Measurements from ENCODE around the gene FOXK2. TPM values are rescaled to one million over a fixed set of nuclear protein-coding genes. Genes with fewer than 3 reads are reported as not detected.
A peak's percentile ranks its signal among the peaks of the same experiment; 100 is the strongest.

Gene FOXK2
- total and polyA plus RNA-seq, 2 donors (not counting 1 experiment from before 2014, with no cell fraction given), result 19.7 to 62.7 TPM

DNA sequence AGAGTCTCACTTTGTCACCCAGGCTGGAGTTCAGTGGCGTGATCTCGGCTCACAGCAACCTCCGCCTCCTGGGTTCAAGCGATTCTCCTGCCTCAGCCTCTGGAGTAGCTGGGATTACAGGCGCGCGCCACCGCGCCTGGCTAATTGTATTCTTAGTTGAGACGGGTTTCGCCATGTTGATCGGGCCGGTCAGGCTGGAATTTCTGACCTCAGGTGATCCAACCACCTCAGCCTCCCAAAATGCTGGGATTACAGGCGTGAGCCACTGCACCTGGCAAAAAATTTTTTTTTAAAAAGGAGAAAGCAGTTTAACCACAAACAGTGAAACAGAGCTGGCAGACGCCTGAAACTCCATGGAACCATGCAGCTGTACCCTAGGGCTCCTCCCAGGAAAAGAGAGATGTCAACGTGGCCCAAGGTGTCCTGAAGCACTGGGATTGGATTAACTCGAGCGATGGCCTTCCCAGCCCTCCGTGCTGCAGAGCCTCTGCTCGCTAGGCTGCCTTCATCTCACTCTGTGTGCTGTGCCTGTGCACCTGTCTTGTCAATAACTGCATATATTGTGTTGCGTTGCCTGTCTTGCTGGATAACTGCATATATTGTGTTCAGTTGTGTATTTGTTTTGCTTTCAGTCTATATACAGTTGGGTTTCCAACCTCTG lies 29.6 kb upstream of the FOXK2 start:
- WGBS (ENCODE audit: insufficient coverage), result 86% methylated on average over 18 of the region's 21 CpGs
- Mint-ChIP-seq H3K4me1 (peaks cover 17% of the 10 kb centered on the region), H3K9me3 (ENCODE audit: insufficient read depth) (no peaks in the 10 kb centered on the region), H3K27me3 (no peaks in the 10 kb centered on the region), H3K4me3 (no peak overlapping the region), H3K27ac (peak overlapping the region; percentile 23)
- POLR2A ChIA-PET, result no interaction called here
- DNase-seq (no peak), ATAC-seq (ENCODE audit: low read depth) (no peak)
- intact Hi-C loops (cut with micrococcal nuclease), result no loop called here
- Histone ChIP-seq H3K4me2 (replicated peaks; ENCODE audit: low read depth, low read length, poor library complexity, severe bottlenecking) (no peak overlapping the region), H3K9ac (ENCODE audit: low read length) (no peak overlapping the region), H3K4me3 (ENCODE audit: control extremely low read depth in 1 of 5, extremely low read depth in 1 of 5, insufficient read depth in 1 of 5, low read depth in 2 of 5, low read length in 4 of 5) (no peak overlapping the region), H3K79me2 (ENCODE audit: control insufficient read depth, insufficient read depth, low read length) (no peaks in the 10 kb centered on the region), H3K36me3 (replicated peaks in 1 of 2; ENCODE audit: control extremely low read depth in 1 of 2, control insufficient read depth in 1 of 2, extremely low read depth in 1 of 2, insufficient read depth in 2 of 2, low read length in 1 of 2) (peaks cover 0 to 28% of the 10 kb centered on the region in 2 experiments), H3K27me3 (replicated peaks in 1 of 4; ENCODE audit: control extremely low read depth in 1 of 4, control insufficient read depth in 3 of 4, insufficient read depth in 4 of 4, low read length in 3 of 4) (no peaks in the 10 kb centered on the region), H3K27ac (ENCODE audit: low read length in 2 of 2) (no peak overlapping the region), H3K9me3 (ENCODE audit: control extremely low read depth in 1 of 3, control insufficient read depth in 2 of 3, insufficient read depth in 1 of 3, low read length in 2 of 3) (no peaks in the 10 kb centered on the region), H2AFZ (ENCODE audit: insufficient read depth, low read depth, low read length, poor library complexity, severe bottlenecking) (no peak overlapping the region), H3K4me1 (ENCODE audit: control insufficient read depth in 2 of 2, insufficient read depth in 2 of 2, low read length in 2 of 2) (peaks cover 4 to 18% of the 10 kb centered on the region in 2 donors), H4K20me1 (ENCODE audit: control insufficient read depth, insufficient read depth, low read length, poor library complexity, severe bottlenecking) (no peaks in the 10 kb centered on the region)
- TF ChIP-seq, protein P1, sequence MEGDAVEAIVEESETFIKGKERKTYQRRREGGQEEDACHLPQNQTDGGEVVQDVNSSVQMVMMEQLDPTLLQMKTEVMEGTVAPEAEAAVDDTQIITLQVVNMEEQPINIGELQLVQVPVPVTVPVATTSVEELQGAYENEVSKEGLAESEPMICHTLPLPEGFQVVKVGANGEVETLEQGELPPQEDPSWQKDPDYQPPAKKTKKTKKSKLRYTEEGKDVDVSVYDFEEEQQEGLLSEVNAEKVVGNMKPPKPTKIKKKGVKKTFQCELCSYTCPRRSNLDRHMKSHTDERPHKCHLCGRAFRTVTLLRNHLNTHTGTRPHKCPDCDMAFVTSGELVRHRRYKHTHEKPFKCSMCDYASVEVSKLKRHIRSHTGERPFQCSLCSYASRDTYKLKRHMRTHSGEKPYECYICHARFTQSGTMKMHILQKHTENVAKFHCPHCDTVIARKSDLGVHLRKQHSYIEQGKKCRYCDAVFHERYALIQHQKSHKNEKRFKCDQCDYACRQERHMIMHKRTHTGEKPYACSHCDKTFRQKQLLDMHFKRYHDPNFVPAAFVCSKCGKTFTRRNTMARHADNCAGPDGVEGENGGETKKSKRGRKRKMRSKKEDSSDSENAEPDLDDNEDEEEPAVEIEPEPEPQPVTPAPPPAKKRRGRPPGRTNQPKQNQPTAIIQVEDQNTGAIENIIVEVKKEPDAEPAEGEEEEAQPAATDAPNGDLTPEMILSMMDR (IDR thresholded peaks at IDR 0.05), result no peak
- TF ChIP-seq EZH2 (IDR thresholded peaks at IDR 0.05; ENCODE audit: borderline replicate concordance, insufficient read depth, low read depth, low read length, poor library complexity, severe bottlenecking), result no peak
- CTCF ChIA-PET, result interaction anchor here (2.3 kb wide), 1 partner anchor 16 kb away, joined by 5 read pairs; no protein-coding TSS in a partner anchor

DNA sequence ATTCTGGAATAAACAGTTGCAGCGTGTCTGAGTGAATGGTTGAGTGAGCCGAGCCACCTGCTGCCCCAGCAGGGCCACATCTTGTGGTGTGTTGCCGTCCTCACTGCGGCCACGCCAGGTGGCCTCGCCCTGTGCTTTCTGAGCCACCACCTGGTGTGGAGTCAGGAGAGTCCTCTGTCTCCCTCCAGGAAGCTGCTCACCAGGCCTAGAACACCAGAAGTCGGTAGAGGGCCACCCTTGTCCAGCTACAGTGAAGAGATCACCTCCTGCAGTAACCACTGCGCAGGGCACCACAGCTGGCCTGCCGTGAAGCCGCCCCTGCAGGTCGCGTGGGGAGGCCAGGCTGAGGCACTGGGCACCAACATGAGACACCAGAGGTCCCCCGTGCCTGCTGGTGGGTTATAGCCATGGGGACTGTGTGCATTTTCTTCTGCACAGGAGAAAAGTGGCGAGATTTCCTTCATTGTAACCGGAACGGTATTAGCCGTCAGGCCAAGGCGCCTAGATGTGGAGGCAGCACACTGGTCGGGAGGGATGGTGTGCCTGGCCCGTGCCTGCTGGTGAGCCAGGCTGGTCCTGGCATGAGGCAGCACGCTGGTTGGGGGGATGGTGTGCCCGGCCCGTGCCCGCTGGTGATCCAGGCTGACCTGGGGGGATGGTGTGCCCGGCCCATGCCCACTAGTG lies 28.9 kb upstream of the FOXK2 start:
- no peak overlapping the region for H2AFZ ChIP-seq (ENCODE audit: insufficient read depth, low read depth, low read length, poor library complexity, severe bottlenecking)
- no peak overlapping the region for H3K4me3 Mint-ChIP-seq
- H3K9ac ChIP-seq (ENCODE audit: low read length), result no peak overlapping the region

More for the DNA sequence above, 28.9 kb upstream of the FOXK2 start:
- Mint-ChIP-seq H3K9me3 (ENCODE audit: insufficient read depth) (no peaks in the 10 kb centered on the region), H3K27ac (peak overlapping the region; percentile 23), H3K4me1 (peaks cover 17% of the 10 kb centered on the region), H3K27me3 (no peaks in the 10 kb centered on the region)
- no peak overlapping the region for H3K27ac ChIP-seq (ENCODE audit: low read length in 2 of 2)
- H3K36me3 ChIP-seq (replicated peaks in 1 of 2; ENCODE audit: control extremely low read depth in 1 of 2, control insufficient read depth in 1 of 2, extremely low read depth in 1 of 2, insufficient read depth in 2 of 2, low read length in 1 of 2), result peaks cover 0 to 23% of the 10 kb centered on the region in 2 experiments
- no peaks in the 10 kb centered on the region for H3K79me2 ChIP-seq (ENCODE audit: control insufficient read depth, insufficient read depth, low read length)
- no peak for ATAC-seq (ENCODE audit: low read depth)
- no peaks in the 10 kb centered on the region for H4K20me1 ChIP-seq (ENCODE audit: control insufficient read depth, insufficient read depth, low read length, poor library complexity, severe bottlenecking)
- H3K4me2 ChIP-seq (replicated peaks; ENCODE audit: low read depth, low read length, poor library complexity, severe bottlenecking), result no peak overlapping the region
- intact Hi-C loops (cut with micrococcal nuclease), result no loop called here
- WGBS (ENCODE audit: insufficient coverage), result 83% methylated on average over 20 of the region's 25 CpGs
- peaks cover 4 to 22% of the 10 kb centered on the region in 2 donors for H3K4me1 ChIP-seq (ENCODE audit: control insufficient read depth in 2 of 2, insufficient read depth in 2 of 2, low read length in 2 of 2)
- POLR2A ChIA-PET, result no interaction called here
- no peak for TF ChIP-seq EZH2 (IDR thresholded peaks at IDR 0.05; ENCODE audit: borderline replicate concordance, insufficient read depth, low read depth, low read length, poor library complexity, severe bottlenecking)
- TF ChIP-seq, protein P1 (IDR thresholded peaks at IDR 0.05), result no peak
- no peak for DNase-seq
- H3K27me3 ChIP-seq (replicated peaks in 1 of 4; ENCODE audit: control extremely low read depth in 1 of 4, control insufficient read depth in 3 of 4, insufficient read depth in 4 of 4, low read length in 3 of 4), result no peaks in the 10 kb centered on the region
- H3K4me3 ChIP-seq (ENCODE audit: control extremely low read depth in 1 of 5, extremely low read depth in 1 of 5, insufficient read depth in 1 of 5, low read depth in 2 of 5, low read length in 4 of 5), result no peak overlapping the region
- no peaks in the 10 kb centered on the region for H3K9me3 ChIP-seq (ENCODE audit: control extremely low read depth in 1 of 3, control insufficient read depth in 2 of 3, insufficient read depth in 1 of 3, low read length in 2 of 3)
- CTCF ChIA-PET, result interaction anchor here (0.6 to 2.3 kb wide), 2 partner anchors 15 to 64 kb away, joined by 3 to 5 read pairs; no protein-coding TSS in a partner anchor

Measured in B cell (primary cell).